Nephron progenitor cell (in vitro differentiated cells): ENCODE data around the gene HSP90AB1.
A peak's percentile ranks its signal among the peaks of the same experiment; 100 is the strongest.

Source experiments
- DNase-seq: peaks from one replicate; pipeline ENCODE4 v3.0.0; 2021
- H3K27ac Mint-ChIP-seq: 2 replicates; pipeline ENCODE4 v1.8.0; 2021; ENCODE audit warnings: mild to moderate bottlenecking, moderate library complexity, mixed read lengths
- H3K27me3 Mint-ChIP-seq: 2 replicates; pipeline ENCODE4 v1.8.0; 2021; ENCODE audit warnings: mild to moderate bottlenecking, low read depth, mixed read lengths; ENCODE audit not compliant: poor library complexity
- H3K36me3 Mint-ChIP-seq: 2 replicates; pipeline ENCODE4 v1.8.0; 2021; ENCODE audit warnings: low read depth, mixed read lengths
- H3K4me1 Mint-ChIP-seq: 2 replicates; pipeline ENCODE4 v1.8.0; 2021; ENCODE audit warnings: mixed read lengths
- H3K4me3 Mint-ChIP-seq: 2 replicates; pipeline ENCODE4 v1.8.0; 2021; ENCODE audit warnings: mild to moderate bottlenecking, moderate library complexity, mixed read lengths
- H3K9me3 Mint-ChIP-seq: 2 replicates; pipeline ENCODE4 v1.8.0; 2021; ENCODE audit warnings: mild to moderate bottlenecking, moderate library complexity, mixed read lengths
- TF ChIP-seq, protein P1 (sequence below): fragments of 200-600 bp; sonication (generic); IDR thresholded peaks from 2 replicates; pipeline ENCODE4 v1.5.0; 2021; ENCODE audit warnings: antibody characterized with exemption

The HSP90AB1 gene

GRCh38 chr6:44291841-44292240 lies 44.9 kb downstream of the HSP90AB1 start:
- H3K9me3 Mint-ChIP-seq, result no peaks in the 10 kb centered on the region
- H3K27me3 Mint-ChIP-seq, result peaks cover 62% of the 10 kb centered on the region
- H3K27ac Mint-ChIP-seq, result no peak overlapping the region
- TF ChIP-seq, protein P1, sequence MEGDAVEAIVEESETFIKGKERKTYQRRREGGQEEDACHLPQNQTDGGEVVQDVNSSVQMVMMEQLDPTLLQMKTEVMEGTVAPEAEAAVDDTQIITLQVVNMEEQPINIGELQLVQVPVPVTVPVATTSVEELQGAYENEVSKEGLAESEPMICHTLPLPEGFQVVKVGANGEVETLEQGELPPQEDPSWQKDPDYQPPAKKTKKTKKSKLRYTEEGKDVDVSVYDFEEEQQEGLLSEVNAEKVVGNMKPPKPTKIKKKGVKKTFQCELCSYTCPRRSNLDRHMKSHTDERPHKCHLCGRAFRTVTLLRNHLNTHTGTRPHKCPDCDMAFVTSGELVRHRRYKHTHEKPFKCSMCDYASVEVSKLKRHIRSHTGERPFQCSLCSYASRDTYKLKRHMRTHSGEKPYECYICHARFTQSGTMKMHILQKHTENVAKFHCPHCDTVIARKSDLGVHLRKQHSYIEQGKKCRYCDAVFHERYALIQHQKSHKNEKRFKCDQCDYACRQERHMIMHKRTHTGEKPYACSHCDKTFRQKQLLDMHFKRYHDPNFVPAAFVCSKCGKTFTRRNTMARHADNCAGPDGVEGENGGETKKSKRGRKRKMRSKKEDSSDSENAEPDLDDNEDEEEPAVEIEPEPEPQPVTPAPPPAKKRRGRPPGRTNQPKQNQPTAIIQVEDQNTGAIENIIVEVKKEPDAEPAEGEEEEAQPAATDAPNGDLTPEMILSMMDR, result no peak
- H3K4me1 Mint-ChIP-seq, result no peaks in the 10 kb centered on the region
- no peak overlapping the region for H3K4me3 Mint-ChIP-seq
- no peak for DNase-seq
- no peaks in the 10 kb centered on the region for H3K36me3 Mint-ChIP-seq

DNA sequence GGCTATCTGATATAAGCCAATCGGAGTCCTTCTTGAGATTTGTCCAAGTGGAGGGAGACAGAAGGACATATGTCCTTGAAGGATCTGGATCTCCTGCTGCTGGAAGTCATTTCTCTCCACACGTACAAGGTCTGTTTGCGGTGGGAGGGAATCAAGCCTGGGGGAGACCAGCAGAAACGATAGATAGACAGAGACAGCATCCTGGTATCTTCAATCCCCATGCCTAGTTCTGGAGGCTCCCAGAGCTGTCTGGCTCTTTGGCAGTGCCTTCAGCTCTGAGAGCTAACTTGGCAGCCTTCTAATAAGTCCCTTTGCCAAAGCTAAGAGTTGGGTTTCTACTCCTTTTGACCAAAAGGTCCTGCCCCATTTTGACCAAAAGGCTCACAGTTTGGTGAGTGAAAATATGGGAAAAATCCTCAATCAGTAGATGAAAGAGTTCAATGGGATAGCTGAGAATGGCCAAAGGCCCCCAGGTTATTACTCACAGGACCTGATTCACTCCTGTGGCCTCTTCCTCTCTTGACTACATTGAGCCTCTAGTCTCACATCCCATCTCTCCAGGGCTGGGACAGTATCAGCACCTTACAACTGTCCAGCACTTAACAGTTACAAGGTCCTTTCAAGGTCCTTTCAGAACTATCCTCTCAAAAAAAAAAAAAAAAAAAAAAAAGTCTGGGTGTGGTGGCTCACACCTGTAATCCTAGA lies 45.9 kb downstream of the HSP90AB1 start:
- peaks cover 59% of the 10 kb centered on the region for H3K27me3 Mint-ChIP-seq
- no peak overlapping the region for H3K4me3 Mint-ChIP-seq
- H3K4me1 Mint-ChIP-seq, result peaks cover 2% of the 10 kb centered on the region

DNA sequence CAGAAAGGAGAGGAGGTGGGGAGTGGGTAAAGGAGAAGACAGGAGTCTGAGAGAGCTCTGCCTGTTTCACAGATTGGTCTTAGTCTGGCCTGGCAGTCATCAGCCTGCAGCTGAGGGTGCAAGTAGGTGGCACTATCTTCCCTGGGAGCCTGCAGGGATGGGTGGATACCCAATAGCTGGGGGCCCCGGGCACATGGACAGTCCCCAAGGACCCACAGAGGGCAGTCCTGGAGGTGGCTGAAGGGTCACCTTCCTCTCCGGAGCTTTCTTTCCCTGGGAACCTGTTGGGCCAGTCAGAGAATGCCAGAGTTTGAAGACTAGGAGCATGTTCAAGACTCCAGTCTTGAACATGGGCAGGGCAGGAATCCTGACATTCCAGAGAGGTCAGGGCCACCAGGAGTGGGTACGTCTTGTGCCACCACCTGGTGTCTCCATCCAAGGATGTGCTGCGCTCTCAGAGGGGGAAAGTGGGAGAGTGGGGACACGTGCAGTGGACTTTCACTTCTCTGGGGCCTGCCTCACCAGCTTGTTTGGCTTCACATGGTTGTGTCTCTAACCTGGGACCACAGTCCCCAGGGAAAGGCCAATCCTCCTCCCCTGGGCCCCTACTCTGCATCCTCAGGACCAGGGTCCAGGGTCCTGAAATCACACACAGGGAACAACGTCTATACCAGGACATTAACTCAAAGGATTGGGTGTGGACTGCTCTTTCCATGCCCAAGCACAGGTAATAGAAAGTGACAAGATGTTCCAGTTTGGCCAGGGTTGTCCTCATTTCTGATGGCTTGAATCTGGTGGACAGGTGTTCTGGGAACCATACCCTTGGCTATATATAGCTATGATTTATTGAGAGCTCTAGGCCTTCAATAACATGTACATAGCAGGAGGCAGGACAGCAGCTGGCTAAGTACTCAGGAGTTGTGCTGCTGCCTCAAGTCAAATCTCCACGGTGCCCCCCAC lies 48.2 kb downstream of the HSP90AB1 start:
- H3K4me1 Mint-ChIP-seq, result peaks cover 7% of the 10 kb centered on the region
- no peak for DNase-seq
- TF ChIP-seq, protein P1, result no peak
- H3K27ac Mint-ChIP-seq, result no peak overlapping the region
- H3K9me3 Mint-ChIP-seq, result no peaks in the 10 kb centered on the region
- H3K4me3 Mint-ChIP-seq, result no peak overlapping the region
- peaks cover 14% of the 10 kb centered on the region for H3K36me3 Mint-ChIP-seq
- H3K27me3 Mint-ChIP-seq, result peaks cover 67% of the 10 kb centered on the region

More for the DNA sequence above, 45.9 kb downstream of the HSP90AB1 start:
- Mint-ChIP-seq H3K9me3 (no peaks in the 10 kb centered on the region), H3K27ac (no peak overlapping the region), H3K36me3 (no peaks in the 10 kb centered on the region)
- DNase-seq, result no peak
- TF ChIP-seq, protein P1, result no peak

DNA sequence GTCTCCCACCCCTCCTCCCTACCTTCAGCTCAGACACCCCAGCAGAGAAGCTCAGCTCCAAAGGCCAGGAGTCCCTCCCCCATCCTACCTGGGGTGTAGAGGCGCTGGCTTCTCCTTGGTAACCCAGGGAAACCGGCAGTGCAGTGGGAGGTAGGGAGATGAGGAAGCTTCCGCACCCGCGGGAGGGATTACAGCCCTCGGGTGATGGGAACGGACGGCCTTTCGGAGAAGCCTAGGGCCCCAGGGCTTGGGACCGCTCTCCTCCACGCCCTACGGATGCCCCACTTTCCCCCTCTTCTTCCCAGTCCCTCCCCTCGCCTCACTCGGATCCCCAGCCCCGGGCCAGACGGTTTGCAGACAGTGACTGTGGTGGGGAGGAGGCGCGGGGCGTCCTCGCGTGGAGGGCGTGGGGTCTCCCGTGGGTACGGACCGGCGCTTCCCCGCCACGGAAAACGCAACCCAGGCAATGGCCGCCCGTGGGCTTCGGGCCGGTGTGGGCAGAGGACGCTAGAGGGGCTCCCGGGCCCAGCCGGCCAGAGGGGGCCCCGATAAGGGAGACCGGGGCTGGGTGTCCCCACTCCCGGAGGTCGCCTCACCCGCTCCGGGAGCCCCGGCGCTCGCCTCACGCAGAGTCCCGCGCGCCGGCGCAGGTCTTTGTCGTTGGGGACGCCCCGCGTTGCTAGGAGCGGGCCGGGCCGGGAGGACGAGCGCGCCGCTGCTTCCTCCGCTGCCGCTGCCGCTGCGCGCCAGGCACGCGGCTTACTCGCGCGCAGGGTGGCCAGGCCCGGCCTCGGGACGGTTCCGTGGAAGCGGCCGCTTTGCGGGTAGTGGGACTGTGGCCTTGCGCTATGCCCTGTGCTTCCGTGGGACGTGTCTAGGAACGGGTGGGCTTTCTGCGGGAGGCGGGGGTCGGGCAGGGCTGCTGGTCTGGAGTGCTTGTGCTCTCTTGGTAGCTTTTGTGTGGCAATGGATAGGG lies 50.5 kb downstream of the HSP90AB1 start:
- peaks cover 61% of the 10 kb centered on the region for H3K27me3 Mint-ChIP-seq
- peaks cover 33% of the 10 kb centered on the region for H3K36me3 Mint-ChIP-seq
- H3K4me1 Mint-ChIP-seq, result peaks cover 7% of the 10 kb centered on the region
- DNase-seq, result peak; percentile 80
- H3K27ac Mint-ChIP-seq, result no peak overlapping the region
- H3K9me3 Mint-ChIP-seq, result no peaks in the 10 kb centered on the region
- TF ChIP-seq, protein P1, result no peak
- H3K4me3 Mint-ChIP-seq, result peak overlapping the region; percentile 81

GRCh38 chr6:44298055-44298803 lies 51.3 kb downstream of the HSP90AB1 start:
- no peaks in the 10 kb centered on the region for H3K9me3 Mint-ChIP-seq
- H3K36me3 Mint-ChIP-seq, result peaks cover 38% of the 10 kb centered on the region
- H3K4me3 Mint-ChIP-seq, result peak overlapping the region; percentile 81
- H3K4me1 Mint-ChIP-seq, result peaks cover 7% of the 10 kb centered on the region
- no peak overlapping the region for H3K27ac Mint-ChIP-seq
- DNase-seq, result no peak
- TF ChIP-seq, protein P1, result no peak
- H3K27me3 Mint-ChIP-seq, result peaks cover 54% of the 10 kb centered on the region
